Stimulated activated CD4-positive, alpha-beta T cell treated with anti-CD3 and anti-CD28 coated beads, Interleukin-4, amount 100 ng/mL, for 24 hours (primary cell): ENCODE data around the gene GSTM5.
"Not testable (repeated sequence)": the region's sequence is repeated elsewhere in the genome, so short reads cannot be mapped to it uniquely, and the experiment has no call there.

Experiments
- DNase-seq: peaks from one replicate; pipeline ENCODE4 v3.0.0-alpha.2; 2020

The GSTM5 gene

DNA sequence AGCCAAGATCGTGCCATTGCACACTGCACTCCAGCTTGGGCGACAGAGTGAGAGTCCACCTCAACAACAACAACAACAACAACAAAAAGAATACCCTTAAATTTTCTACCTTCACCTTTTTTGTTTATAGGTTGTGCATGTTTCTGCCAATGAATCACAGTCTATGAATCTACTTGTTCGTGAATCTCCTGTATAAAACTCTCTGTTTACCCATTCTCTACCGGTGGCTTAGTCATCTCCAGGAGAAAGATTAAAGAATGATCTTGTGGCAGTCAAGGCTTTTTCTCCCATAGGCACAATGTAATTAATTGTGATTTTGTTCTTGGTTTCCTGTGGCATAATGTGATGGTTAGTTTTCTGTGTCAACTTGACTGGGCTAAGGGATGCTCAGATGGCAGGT is 14.2 kb upstream of the GSTM5 start:
- DNase-seq: not testable (repeated sequence)

- not testable (repeated sequence) for DNase-seq
Measured at GRCh38 chr1:109702940-109703339, 9.1 kb upstream of the GSTM5 start.

- no peak for DNase-seq
Measured at GRCh38 chr1:109704173-109704572, 7.9 kb upstream of the GSTM5 start.

- no peak for DNase-seq
Measured at GRCh38 chr1:109705411-109705810, 6.6 kb upstream of the GSTM5 start.

- DNase-seq: not testable (repeated sequence)
Measured at GRCh38 chr1:109708949-109709348, 3.1 kb upstream of the GSTM5 start.

- DNase-seq: not testable (repeated sequence)
Measured at GRCh38 chr1:109709822-109710221, 2.2 kb upstream of the GSTM5 start.

DNA sequence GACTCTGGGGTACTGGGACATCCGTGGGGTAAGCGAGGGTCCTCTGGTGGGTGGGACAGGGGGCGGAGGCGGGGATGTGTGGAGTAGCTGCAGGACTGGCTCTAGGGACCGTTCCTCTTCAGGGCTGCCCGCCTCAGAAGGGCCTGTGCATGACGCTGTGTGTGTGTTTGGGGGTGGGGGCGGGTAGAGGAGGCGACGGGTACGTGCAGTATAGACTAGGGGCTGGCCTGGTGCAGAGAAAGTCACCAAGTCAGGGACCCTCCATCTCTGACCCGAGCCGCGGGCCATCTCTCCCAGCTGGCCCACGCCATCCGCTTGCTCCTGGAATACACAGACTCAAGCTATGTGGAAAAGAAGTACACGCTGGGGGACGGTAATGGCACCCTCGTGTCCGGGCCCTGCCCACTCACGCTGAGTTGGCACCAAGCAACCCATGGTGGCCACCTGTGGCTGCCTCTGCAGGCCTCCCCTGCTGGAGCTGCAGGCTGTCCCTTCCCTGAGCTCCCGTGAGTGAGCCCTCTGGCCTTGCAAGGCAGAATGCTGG is 342 bp downstream of the GSTM5 start:
- DNase-seq: no peak

DNA sequence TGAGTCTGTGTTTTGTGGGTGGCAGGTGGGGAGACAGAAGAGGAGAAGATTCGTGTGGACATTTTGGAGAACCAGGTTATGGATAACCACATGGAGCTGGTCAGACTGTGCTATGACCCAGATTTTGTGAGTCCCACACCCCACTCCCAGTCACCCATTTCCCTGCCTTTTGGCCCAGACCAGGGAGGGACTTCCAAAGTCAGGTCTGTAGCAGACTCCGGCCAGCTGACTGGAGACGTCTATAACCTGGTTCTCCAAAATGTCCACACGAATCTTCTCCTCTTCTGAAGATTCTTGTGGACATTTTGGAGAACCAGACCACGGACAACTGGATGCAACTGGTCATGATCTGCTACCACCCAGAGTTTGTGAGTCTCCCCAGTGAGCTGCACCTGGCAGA is 1.6 kb downstream of the GSTM5 start:
- DNase-seq: no peak

DNA sequence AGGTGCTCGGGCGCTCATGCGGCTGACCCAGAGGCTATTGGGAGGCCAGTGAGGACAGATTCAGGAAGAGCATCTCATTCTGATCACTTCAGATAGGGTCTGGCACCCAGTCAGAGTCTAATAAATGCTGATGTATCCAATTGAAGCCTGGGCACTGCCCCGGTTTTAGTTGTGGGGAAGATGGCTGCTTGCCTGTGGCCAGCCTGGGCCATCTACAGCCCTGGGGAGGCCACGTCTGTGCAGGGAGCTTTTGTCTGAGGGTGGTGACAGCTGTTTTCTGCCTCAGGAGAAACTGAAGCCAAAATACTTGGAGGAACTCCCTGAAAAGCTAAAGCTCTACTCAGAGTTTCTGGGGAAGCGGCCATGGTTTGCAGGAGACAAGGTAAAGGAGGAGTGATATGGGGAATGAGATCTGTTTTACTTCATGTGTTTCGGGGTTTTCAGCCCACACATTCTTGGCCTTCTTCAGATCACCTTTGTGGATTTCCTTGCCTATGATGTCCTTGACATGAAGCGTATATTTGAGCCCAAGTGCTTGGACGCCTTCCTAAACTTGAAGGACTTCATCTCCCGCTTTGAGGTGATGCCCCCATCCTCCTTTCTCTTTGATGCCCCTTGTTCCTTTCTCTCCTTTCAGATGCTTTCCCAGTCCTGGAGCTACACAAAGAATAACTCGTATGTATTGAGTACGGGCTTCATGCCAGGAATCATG is 2.8 kb downstream of the GSTM5 start:
- DNase-seq: no peak

GRCh38 chr1:109716121-109716520 is 4.1 kb downstream of the GSTM5 start:
- DNase-seq: no peak

DNA sequence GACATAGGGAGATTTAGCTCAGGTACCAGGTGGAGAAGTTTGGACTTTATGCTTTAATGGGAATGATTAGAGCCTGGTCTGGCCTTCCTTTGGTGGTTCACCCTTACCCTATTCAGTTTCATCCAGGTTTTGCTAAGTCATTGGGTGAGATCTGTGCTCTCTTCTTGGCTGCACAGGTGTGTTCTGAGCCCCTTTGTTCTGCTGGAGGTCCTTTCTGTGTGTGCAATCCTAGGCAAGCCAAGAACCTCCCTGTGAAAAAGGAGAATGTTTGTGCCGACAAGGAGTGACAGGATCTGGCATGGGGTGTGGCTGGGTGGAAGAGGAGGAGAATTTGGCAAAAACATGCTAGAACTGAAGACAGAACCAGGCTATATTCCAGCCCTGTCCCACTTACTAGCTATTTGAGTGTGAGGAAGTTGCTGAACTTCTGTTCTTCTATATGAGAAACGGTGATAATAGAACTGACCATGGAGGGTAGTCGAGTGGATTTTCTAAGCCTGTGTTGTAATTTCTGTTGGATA is 4.6 kb downstream of the GSTM5 start:
- DNase-seq: no peak

DNA sequence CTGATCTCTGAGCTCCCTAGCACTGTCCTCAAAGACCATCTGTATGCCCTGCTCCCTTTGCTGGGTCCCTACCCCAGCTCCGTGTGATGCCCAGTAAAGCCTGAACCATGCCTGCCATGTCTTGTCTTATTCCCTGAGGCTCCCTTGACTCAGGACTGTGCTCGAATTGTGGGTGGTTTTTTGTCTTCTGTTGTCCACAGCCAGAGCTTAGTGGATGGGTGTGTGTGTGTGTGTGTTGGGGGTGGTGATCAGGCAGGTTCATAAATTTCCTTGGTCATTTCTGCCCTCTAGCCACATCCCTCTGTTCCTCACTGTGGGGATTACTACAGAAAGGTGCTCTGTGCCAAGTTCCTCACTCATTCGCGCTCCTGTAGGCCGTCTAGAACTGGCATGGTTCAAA is 5.7 kb downstream of the GSTM5 start:
- DNase-seq: no peak

GRCh38 chr1:109718495-109718894 is 6.4 kb downstream of the GSTM5 start:
- DNase-seq: no peak

- no peak for DNase-seq
Measured at GRCh38 chr1:109719337-109719837, 7.3 kb downstream of the GSTM5 start.

- DNase-seq: no peak
Measured at GRCh38 chr1:109721042-109721441, 9.0 kb downstream of the GSTM5 start.

- no peak for DNase-seq
Measured at GRCh38 chr1:109721971-109722370, 9.9 kb downstream of the GSTM5 start.

- no peak for DNase-seq
Measured at GRCh38 chr1:109722908-109723691, 11.0 kb downstream of the GSTM5 start.

GRCh38 chr1:109724933-109725332 is 12.9 kb downstream of the GSTM5 start:
- no peak for DNase-seq

GRCh38 chr1:109725510-109725909 is 13.5 kb downstream of the GSTM5 start:
- no peak for DNase-seq

DNA sequence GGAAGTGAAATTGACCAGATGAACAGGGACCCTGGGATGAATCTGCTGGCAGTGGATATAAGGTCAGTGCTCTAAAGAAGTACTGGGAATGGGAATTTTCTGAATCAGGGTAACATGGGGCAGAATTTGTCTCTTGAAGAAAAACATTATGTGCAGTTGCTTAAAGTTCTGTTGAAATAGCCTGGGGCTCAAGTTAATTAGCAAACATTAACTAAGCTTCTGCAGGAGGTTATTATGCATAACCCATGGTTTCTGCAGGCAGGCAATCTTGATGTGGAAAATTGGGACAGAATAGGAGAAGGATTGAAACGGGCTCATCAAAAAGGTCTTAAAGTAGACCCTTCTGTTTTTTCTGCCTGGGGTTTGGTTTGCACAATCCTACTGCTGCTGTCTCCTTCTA is 14.0 kb downstream of the GSTM5 start:
- no peak for DNase-seq

DNA sequence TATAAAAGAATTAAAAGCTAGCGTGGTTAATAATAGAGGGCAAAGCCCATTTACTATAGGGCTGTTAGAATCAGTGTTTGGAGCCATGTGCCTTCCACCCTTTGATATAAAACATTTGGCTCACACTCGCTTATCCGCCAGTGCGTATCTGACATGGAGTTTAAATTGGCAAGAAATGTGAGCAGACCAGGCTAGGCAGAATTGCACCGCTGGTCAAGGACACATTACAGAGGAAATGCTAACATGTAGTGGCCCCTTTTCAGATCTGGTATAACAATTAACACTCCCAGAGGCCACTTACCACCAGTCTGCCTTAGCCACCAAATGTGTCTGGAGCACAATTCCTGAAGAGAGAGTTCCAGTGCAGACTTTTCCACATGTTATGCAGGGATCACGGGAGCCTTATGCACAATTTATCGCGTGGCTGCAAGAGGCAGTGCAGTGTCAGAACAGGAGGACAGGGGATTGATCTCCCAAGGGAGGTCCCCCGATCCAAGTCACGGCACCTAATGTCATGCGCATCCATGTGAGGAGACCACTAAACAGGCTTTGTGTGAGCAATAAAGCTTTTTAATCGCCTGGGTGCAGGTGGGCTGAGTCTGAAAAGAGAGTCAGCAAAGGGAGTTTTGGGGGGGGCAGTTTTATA is 14.8 kb downstream of the GSTM5 start:
- no peak for DNase-seq

- DNase-seq: no peak
Measured at GRCh38 chr1:109728870-109729269, 16.8 kb downstream of the GSTM5 start.

DNA sequence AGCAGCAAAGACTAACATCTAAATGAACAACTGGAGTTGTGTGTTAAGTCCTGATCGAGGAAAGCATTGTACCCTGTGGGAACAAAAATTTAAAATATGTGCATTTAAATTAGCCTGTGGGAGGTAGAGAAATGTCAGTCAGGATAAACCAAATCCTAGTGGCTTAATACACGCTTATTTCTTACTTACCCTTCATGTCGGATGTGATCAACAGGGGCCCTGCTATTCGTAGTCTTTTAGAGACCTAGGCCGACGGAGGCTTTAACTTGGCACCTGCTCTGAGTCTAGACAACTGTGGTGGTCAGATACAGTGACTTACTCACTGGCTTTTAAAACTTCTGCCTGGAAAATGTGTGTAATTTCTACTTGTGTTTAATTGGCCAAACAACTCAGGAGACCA is 18.6 kb downstream of the GSTM5 start:
- no peak for DNase-seq
